Fibroblast of lung (primary cell): Measurements from ENCODE around the gene TTC6.

Experiments used
- EZH2 ChIP-seq: IDR thresholded peaks from 2 replicates; pipeline ENCODE4 v1.5.1; 2012; ENCODE audit warnings: low read length, control low read depth, mild to moderate bottlenecking; ENCODE audit errors: missing control alignments
- TF ChIP-seq, protein P1 (sequence below), 2 donors: IDR thresholded peaks in 1 of 2; conservative IDR thresholded peaks in 1 of 2; 1 replicate in 1 of 2; 2 replicates in 1 of 2; pipeline ENCODE4 v1.5.1; 2011 to 2012; ENCODE audit warnings: low read length in 2 of 2, control low read depth in 1 of 2, inconsistent platforms in 1 of 2, low read depth in 1 of 2, mild to moderate bottlenecking in 1 of 2

- TF ChIP-seq, protein P1, sequence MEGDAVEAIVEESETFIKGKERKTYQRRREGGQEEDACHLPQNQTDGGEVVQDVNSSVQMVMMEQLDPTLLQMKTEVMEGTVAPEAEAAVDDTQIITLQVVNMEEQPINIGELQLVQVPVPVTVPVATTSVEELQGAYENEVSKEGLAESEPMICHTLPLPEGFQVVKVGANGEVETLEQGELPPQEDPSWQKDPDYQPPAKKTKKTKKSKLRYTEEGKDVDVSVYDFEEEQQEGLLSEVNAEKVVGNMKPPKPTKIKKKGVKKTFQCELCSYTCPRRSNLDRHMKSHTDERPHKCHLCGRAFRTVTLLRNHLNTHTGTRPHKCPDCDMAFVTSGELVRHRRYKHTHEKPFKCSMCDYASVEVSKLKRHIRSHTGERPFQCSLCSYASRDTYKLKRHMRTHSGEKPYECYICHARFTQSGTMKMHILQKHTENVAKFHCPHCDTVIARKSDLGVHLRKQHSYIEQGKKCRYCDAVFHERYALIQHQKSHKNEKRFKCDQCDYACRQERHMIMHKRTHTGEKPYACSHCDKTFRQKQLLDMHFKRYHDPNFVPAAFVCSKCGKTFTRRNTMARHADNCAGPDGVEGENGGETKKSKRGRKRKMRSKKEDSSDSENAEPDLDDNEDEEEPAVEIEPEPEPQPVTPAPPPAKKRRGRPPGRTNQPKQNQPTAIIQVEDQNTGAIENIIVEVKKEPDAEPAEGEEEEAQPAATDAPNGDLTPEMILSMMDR (conservative IDR thresholded peaks at IDR 0.05 in 1 of 2, IDR thresholded peaks at IDR 0.05 in 1 of 2; ENCODE audit: low read depth in 1 of 2, low read length in 2 of 2) = no peak
- TF ChIP-seq EZH2 = no peak
These were observed 32.2 kb upstream of the TTC6 start for GRCh38 chr14:37563189-37563588.
